SIG-M5 treated with dmso at 0.1 percent for 504 hours (cell line): ENCODE measurements around the gene INSM2.

Source experiments
- DNase-seq: peaks from one replicate; lab custom pipeline; 2025; ENCODE audit not compliant: unreplicated experiment; lab: John Stamatoyannopoulos, UW

Gene INSM2

GRCh38 chr14:35533357-35534207, at the start of gene INSM2:
INSM2 (plus strand) TSS chr14:35534164; CDS start chr14:35534253, 89 bp downstream.
- DNase-seq, result peak; percentile 43

- DNase-seq, result no peak
Observed at GRCh38 chr14:35492569-35493014, 41.4 kb upstream of the INSM2 start.

GRCh38 chr14:35495278-35495677, 38.7 kb upstream of the INSM2 start:
- DNase-seq, result no peak

- no peak for DNase-seq
Observed at GRCh38 chr14:35499180-35499579, 34.8 kb upstream of the INSM2 start.

- no peak for DNase-seq
Observed at GRCh38 chr14:35503646-35504045, 30.3 kb upstream of the INSM2 start.

GRCh38 chr14:35504260-35504659, 29.7 kb upstream of the INSM2 start:
- no peak for DNase-seq

GRCh38 chr14:35506461-35506860, 27.5 kb upstream of the INSM2 start:
- DNase-seq, result no peak

GRCh38 chr14:35506927-35507326, 27.0 kb upstream of the INSM2 start:
- DNase-seq, result no peak

GRCh38 chr14:35509846-35510245, 24.1 kb upstream of the INSM2 start:
- no peak for DNase-seq

GRCh38 chr14:35512765-35513164, 21.2 kb upstream of the INSM2 start:
- DNase-seq, result no peak

GRCh38 chr14:35515916-35516315, 18.0 kb upstream of the INSM2 start:
- no peak for DNase-seq

- DNase-seq, result no peak
Observed at GRCh38 chr14:35519986-35520385, 14.0 kb upstream of the INSM2 start.

- no peak for DNase-seq
Observed at GRCh38 chr14:35525695-35526094, 8.3 kb upstream of the INSM2 start.

GRCh38 chr14:35526962-35527361, 7.0 kb upstream of the INSM2 start:
- DNase-seq, result no peak

GRCh38 chr14:35531960-35532747, 1.8 kb upstream of the INSM2 start:
- DNase-seq, result no peak

- DNase-seq, result no peak
Observed at GRCh38 chr14:35532783-35533356, 1.1 kb upstream of the INSM2 start.

- peak; percentile 43 for DNase-seq
Observed at GRCh38 chr14:35534208-35534872, 376 bp downstream of the INSM2 start.

GRCh38 chr14:35534873-35535482, 1.0 kb downstream of the INSM2 start:
- peak; percentile 56 for DNase-seq

GRCh38 chr14:35535483-35536112, 1.6 kb downstream of the INSM2 start:
- DNase-seq, result no peak

GRCh38 chr14:35539969-35540368, 6.0 kb downstream of the INSM2 start:
- DNase-seq, result no peak
